HepG2 (cell line): ENCODE measurements around the gene ACBD3. TPM values are rescaled to one million over a fixed set of nuclear protein-coding genes. Genes with fewer than 3 reads are reported as not detected.

Experiments
- FOXO4 ChIP-seq: sonication (generic); formaldehyde crosslinking; conservative IDR thresholded peaks from 2 replicates; pipeline ENCODE4 v1.8.1; 2023; ENCODE audit warnings: missing genetic modification reagents
- JARID2 ChIP-seq: sonication (generic); formaldehyde crosslinking; IDR thresholded peaks from 2 replicates; pipeline ENCODE4 v1.8.1; 2023; ENCODE audit warnings: missing genetic modification reagents, inconsistent platforms; ENCODE audit not compliant: insufficient replicate concordance
- STAT5B ChIP-seq: sonication (generic); formaldehyde crosslinking; IDR thresholded peaks from 2 replicates; pipeline ENCODE4 v1.4.0; 2020; ENCODE audit warnings: missing genetic modification reagents
- TCF12 ChIP-seq, 2 experiments: fragments of 450-650 bp in 1 of 2; sonication (generic) in 1 of 2; formaldehyde crosslinking in 1 of 2; IDR thresholded peaks; 2 replicates each; pipeline versions ENCODE4 v1.6.1 to v1.8.0; 2017 to 2022; ENCODE audit warnings: antibody characterized with exemption in 1 of 2, mild to moderate bottlenecking in 1 of 2, missing genetic modification reagents in 1 of 2, moderate library complexity in 1 of 2
- THAP8 ChIP-seq: sonication (generic); formaldehyde crosslinking; IDR thresholded peaks from 2 replicates; pipeline ENCODE4 v1.5.1; 2020; ENCODE audit warnings: missing genetic modification reagents, mild to moderate bottlenecking, borderline replicate concordance
- ZBTB25 ChIP-seq: IDR thresholded peaks from 2 replicates; pipeline ENCODE4 v1.6.1; 2018; ENCODE audit warnings: missing genetic modification reagents
- ZBTB33 ChIP-seq: sonication (generic); formaldehyde crosslinking; IDR thresholded peaks from 2 replicates; pipeline ENCODE4 v1.4.0; 2020; ENCODE audit warnings: missing genetic modification reagents
- ZBTB40 ChIP-seq, 2 experiments: fragments of 450-650 bp in 1 of 2; sonication (generic) in 1 of 2; formaldehyde crosslinking in 1 of 2; IDR thresholded peaks; 2 replicates each; pipeline versions ENCODE4 v1.6.1 to v1.8.0; 2016 to 2022; ENCODE audit warnings: antibody characterized with exemption in 1 of 2, mild to moderate bottlenecking in 1 of 2, missing genetic modification reagents in 1 of 2
- ZNF143 ChIP-seq: sonication (generic); formaldehyde crosslinking; IDR thresholded peaks from 2 replicates; pipeline ENCODE4 v1.4.0; 2020; ENCODE audit warnings: missing genetic modification reagents
- ZNF432 ChIP-seq: sonication (generic); formaldehyde crosslinking; IDR thresholded peaks from 2 replicates; pipeline ENCODE4 v1.5.0; 2020; ENCODE audit warnings: missing genetic modification reagents, mild to moderate bottlenecking, borderline replicate concordance
- ZNF441 ChIP-seq: sonication (generic); formaldehyde crosslinking; IDR thresholded peaks from 2 replicates; pipeline ENCODE4 v1.7.0; 2021; ENCODE audit warnings: missing genetic modification reagents, borderline replicate concordance
- ZNF674 ChIP-seq: sonication (generic); formaldehyde crosslinking; IDR thresholded peaks from 2 replicates; pipeline ENCODE4 v1.5.0; 2020; ENCODE audit warnings: low read depth, mild to moderate bottlenecking, missing genetic modification reagents
- polyA plus RNA-seq, 8 experiments: library from polyadenylated mRNA; depleted of rRNA in 3 of 8; stranded (reverse) in 7 of 8; unstranded in 1 of 8; fragments of >200 nt; fragmentation: Illumina TruSeq in 4 of 8; extraction: Trizol in 4 of 8; gene quantifications; 2 replicates each; pipeline versions ENCODE4 v1.2.1 to v1.2.3, GENCODE V29; 2011 to 2016; ENCODE audit warnings: low read depth in 4 of 8, missing spikeins in 1 of 8, mixed read lengths in 1 of 8; ENCODE audit not compliant: insufficient read depth in 1 of 8
- total RNA-seq, 5 experiments: library from RNA; depleted of rRNA; stranded (reverse); fragments of >200 nt; fragmentation: Illumina TruSeq; extraction: Trizol; gene quantifications; 2 replicates each; pipeline ENCODE4 v1.2.3, GENCODE V29; 2016; ENCODE audit warnings: low read depth in 1 of 5

Gene ACBD3
- total and polyA plus RNA-seq, 2 of the 13 experiments (the other 11 are each of a cell fraction or from before 2014, with no cell fraction given) = 24.3 to 39.3 TPM

- TF ChIP-seq ZBTB33 (CRISPR knock-in tag) = 0 out of 2 replicates have a peak, but pooled peaks have one; percentile 17
- TF ChIP-seq ZNF432 (CRISPR knock-in tag) = no peak
- no peak for TF ChIP-seq STAT5B
- TF ChIP-seq ZBTB25 (CRISPR knock-in tag) = peak; percentile 54
- no peak for TF ChIP-seq JARID2 (CRISPR knock-in tag)
- 0 out of 2 replicates have a peak, but pooled peaks have one; percentile 44 for TF ChIP-seq THAP8 (CRISPR knock-in tag)
- peak; percentile 46; the same call in 1 of the 2 replicates for TF ChIP-seq ZBTB40 (IDR thresholded peaks at IDR 0.05)
- TF ChIP-seq ZBTB40 (CRISPR knock-in tag; IDR thresholded peaks at IDR 0.05) = no peak; the same call in 1 of the 2 replicates
- TF ChIP-seq FOXO4 (CRISPR knock-in tag) = no peak
- TF ChIP-seq TCF12 (IDR thresholded peaks at IDR 0.05) = no peak
- TF ChIP-seq TCF12 (CRISPR knock-in tag; IDR thresholded peaks at IDR 0.05) = no peak
- no peak for TF ChIP-seq ZNF143
- TF ChIP-seq ZNF441 (CRISPR knock-in tag) = no peak; the same call in 1 of the 2 replicates
- TF ChIP-seq ZNF674 = no peak
Measured at GRCh38 chr1:226186124-226187018, at the start of gene ACBD3 (continued).
